Calu3 (cell line): ENCODE results near the gene DCLK1. TPM values are rescaled to one million over a fixed set of nuclear protein-coding genes. Genes with fewer than 3 reads are reported as not detected.

Experiments
- BruUV-seq: library from RNA; stranded (reverse); fragments of 400-500 nt; replicated peaks from 2 replicates; lab custom pipeline; 2021; lab: Mats Ljungman, UMichigan
- CTCF ChIA-PET: fragments of 300-600 bp; sonication (Branson Sonifier 250); formaldehyde crosslinking; loops from one replicate; lab custom pipeline; 2022; ENCODE audit warnings: antibody characterized with exemption; lab: Charles Lee
- DNase-seq: peaks from one replicate; pipeline ENCODE4 v3.0.0; 2022
- H3K27ac Mint-ChIP-seq: one replicate; pipeline ENCODE4 v1.8.0; 2022; ENCODE audit warnings: mixed read lengths; ENCODE audit not compliant: unreplicated experiment
- H3K27me3 Mint-ChIP-seq: one replicate; pipeline ENCODE4 v1.8.0; 2022; ENCODE audit warnings: mixed read lengths; ENCODE audit not compliant: unreplicated experiment
- H3K36me3 Mint-ChIP-seq: one replicate; pipeline ENCODE4 v1.8.0; 2022; ENCODE audit warnings: mild to moderate bottlenecking, moderate library complexity, mixed read lengths; ENCODE audit not compliant: insufficient read depth, unreplicated experiment
- H3K4me1 Mint-ChIP-seq: one replicate; pipeline ENCODE4 v1.8.0; 2022; ENCODE audit warnings: mild to moderate bottlenecking, low read depth, mixed read lengths; ENCODE audit not compliant: unreplicated experiment
- H3K4me3 Mint-ChIP-seq: one replicate; pipeline ENCODE4 v1.8.0; 2022; ENCODE audit warnings: mild to moderate bottlenecking, low read depth, moderate library complexity, mixed read lengths; ENCODE audit not compliant: unreplicated experiment
- H3K9me3 Mint-ChIP-seq: one replicate; pipeline ENCODE4 v1.8.0; 2022; ENCODE audit warnings: low read depth, mixed read lengths; ENCODE audit not compliant: unreplicated experiment
- CTCF ChIP-seq: fragments of 200-600 bp; IDR thresholded peaks from one replicate; pipeline ENCODE4 v1.8.0; 2022; ENCODE audit warnings: antibody characterized with exemption; ENCODE audit not compliant: unreplicated experiment
- intact Hi-C: fragments of 100-400 bp; cut with micrococcal nuclease; formaldehyde crosslinking; loops from one replicate; pipeline ENCODE4 v1.10.0; 2022; ENCODE audit not compliant: unreplicated experiment
- total RNA-seq: library from RNA; stranded (reverse); gene quantifications from 2 replicates; pipeline ENCODE4 v1.2.3, GENCODE V29; 2022

DCLK1 gene
- total RNA-seq, 1 experiment from 2014 or later = not detected

GRCh38 chr13:36124236-36124822 lies 6.9 kb downstream of the DCLK1 start:
- intact Hi-C loops = no loop called here
- Mint-ChIP-seq H3K36me3 (no peaks in the 10 kb centered on the region), H3K4me1 (no peaks in the 10 kb centered on the region), H3K4me3 (no peak overlapping the region), H3K27me3 (no peaks in the 10 kb centered on the region), H3K9me3 (no peaks in the 10 kb centered on the region), H3K27ac (no peak overlapping the region)
- no peak for TF ChIP-seq CTCF
- CTCF ChIA-PET = interaction anchor here (0.6 kb wide), 1 partner anchor 132 kb away, joined by 3 read pairs; no protein-coding TSS in a partner anchor
- no peak for DNase-seq
- BruUV-seq = no TSS peak

GRCh38 chr13:36115306-36115705 lies 15.9 kb downstream of the DCLK1 start:
- intact Hi-C loops = no loop called here
- BruUV-seq = no TSS peak
- TF ChIP-seq CTCF = no peak
- CTCF ChIA-PET = no interaction called here
- Mint-ChIP-seq H3K4me3 (no peak overlapping the region), H3K4me1 (no peaks in the 10 kb centered on the region), H3K9me3 (no peaks in the 10 kb centered on the region), H3K27me3 (peaks cover 16% of the 10 kb centered on the region), H3K27ac (no peak overlapping the region), H3K36me3 (no peaks in the 10 kb centered on the region)
- DNase-seq = no peak

GRCh38 chr13:36114233-36114632 lies 16.9 kb downstream of the DCLK1 start:
- CTCF ChIA-PET = no interaction called here
- H3K27ac Mint-ChIP-seq = no peak overlapping the region
- DNase-seq = no peak
- peaks cover 22% of the 10 kb centered on the region for H3K27me3 Mint-ChIP-seq
- no TSS peak for BruUV-seq
- H3K9me3 Mint-ChIP-seq = no peaks in the 10 kb centered on the region
- no peaks in the 10 kb centered on the region for H3K36me3 Mint-ChIP-seq
- H3K4me3 Mint-ChIP-seq = no peak overlapping the region
- H3K4me1 Mint-ChIP-seq = no peaks in the 10 kb centered on the region
- intact Hi-C loops = no loop called here
- no peak for TF ChIP-seq CTCF

- Mint-ChIP-seq H3K4me3 (no peak overlapping the region), H3K9me3 (no peaks in the 10 kb centered on the region), H3K27me3 (peaks cover 25% of the 10 kb centered on the region), H3K36me3 (no peaks in the 10 kb centered on the region), H3K27ac (no peak overlapping the region), H3K4me1 (no peaks in the 10 kb centered on the region)
- TF ChIP-seq CTCF = no peak
- intact Hi-C loops = no loop called here
- no TSS peak for BruUV-seq
- no peak for DNase-seq
- CTCF ChIA-PET = no interaction called here
Measured at GRCh38 chr13:36108954-36109353, 22.2 kb downstream of the DCLK1 start.
